Activated naive CD4-positive, alpha-beta T cell treated with anti-CD3 and anti-CD28 coated beads for 36 hours (primary cell): ENCODE results near the gene KRT3. TPM values are rescaled to one million over a fixed set of nuclear protein-coding genes. Genes with fewer than 3 reads are reported as not detected.

Experiments used
- CTCF ChIA-PET: fragments of 350-600 bp; sonication (Branson Sonifier 250); formaldehyde crosslinking; loops from one replicate; lab custom pipeline; 2021; ENCODE audit warnings: antibody characterized with exemption; lab: Charles Lee
- DNase-seq: peaks from one replicate; pipeline ENCODE4 v3.0.0-alpha.2; 2020
- H3K27ac Mint-ChIP-seq: one replicate; pipeline ENCODE4 v1.8.0; 2021; ENCODE audit warnings: mild to moderate bottlenecking, mixed read lengths
- H3K27me3 Mint-ChIP-seq: one replicate; pipeline ENCODE4 v1.8.0; 2021; ENCODE audit warnings: low read depth, mixed read lengths
- H3K36me3 Mint-ChIP-seq: one replicate; pipeline ENCODE4 v1.8.0; 2021; ENCODE audit warnings: low read depth, mixed read lengths
- H3K4me1 Mint-ChIP-seq: one replicate; pipeline ENCODE4 v1.8.0; 2021; ENCODE audit warnings: low read depth, mixed read lengths
- H3K4me3 Mint-ChIP-seq: one replicate; pipeline ENCODE4 v1.8.0; 2021; ENCODE audit warnings: mild to moderate bottlenecking, moderate library complexity, mixed read lengths
- H3K9me3 Mint-ChIP-seq: one replicate; pipeline ENCODE4 v1.8.0; 2021; ENCODE audit warnings: mixed read lengths
- intact Hi-C: fragments of 100-400 bp; cut with micrococcal nuclease; formaldehyde crosslinking; loops from one replicate; pipeline ENCODE4 v1.15.1; 2023
- total RNA-seq, 2 experiments: library from RNA; stranded (reverse); gene quantifications; one replicate each; pipeline ENCODE4 v1.2.3, GENCODE V29; 2021

Gene KRT3
- total RNA-seq, 2 experiments from 2014 or later: not detected

GRCh38 chr12:52833922-52834726 lies 38.2 kb upstream of the KRT3 start, which contains the start of gene KRT79:
TSS of gene KRT79 (minus strand) at chr12:52834311. CDS start at chr12:52834260, 51 bp downstream.
- no peak within 1 kb of the TSS for H3K27ac Mint-ChIP-seq

GRCh38 chr12:52832985-52833905 lies 37.3 kb upstream of the KRT3 start:
- no peak overlapping the region for H3K4me3 Mint-ChIP-seq
- H3K9me3 Mint-ChIP-seq: no peaks in the 10 kb centered on the region
- DNase-seq: no peak
- no peaks in the 10 kb centered on the region for H3K36me3 Mint-ChIP-seq
- H3K4me1 Mint-ChIP-seq: peaks cover 28% of the 10 kb centered on the region
- CTCF ChIA-PET: no interaction called here
- intact Hi-C loops: no loop called here
- no peak overlapping the region for H3K27ac Mint-ChIP-seq
- no peaks in the 10 kb centered on the region for H3K27me3 Mint-ChIP-seq

More at GRCh38 chr12:52833922-52834726, 38.2 kb upstream of the KRT3 start, which contains the start of gene KRT79:
- Mint-ChIP-seq H3K27me3 (no peaks in the 10 kb centered on the region), H3K4me1 (peaks cover 23% of the 10 kb centered on the region), H3K36me3 (no peaks in the 10 kb centered on the region), H3K4me3 (no peak within 1 kb of the TSS), H3K9me3 (no peaks in the 10 kb centered on the region)
- no peak for DNase-seq
- CTCF ChIA-PET: no interaction called here
- intact Hi-C loops: no loop called here

DNA sequence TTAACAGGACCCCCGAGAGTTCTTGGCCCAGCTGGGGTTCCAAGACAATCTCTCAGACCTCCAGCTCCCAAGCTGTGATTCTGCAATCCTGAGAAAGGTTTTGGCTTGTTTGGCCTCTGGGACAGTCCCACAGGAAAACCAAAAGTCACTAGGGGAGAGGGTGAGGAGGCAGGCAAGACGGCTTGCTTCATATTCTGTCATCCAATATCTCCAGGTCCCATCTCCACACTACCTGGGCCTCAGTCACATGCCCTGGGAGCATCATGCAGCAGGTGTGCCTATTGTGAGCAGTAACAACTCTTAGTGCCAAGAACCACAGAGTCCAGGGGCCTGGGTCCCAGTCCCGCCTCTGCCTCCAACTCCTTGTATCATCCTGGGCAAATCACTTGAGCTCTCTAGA lies 36.5 kb upstream of the KRT3 start:
- no peak for DNase-seq
- H3K9me3 Mint-ChIP-seq: no peaks in the 10 kb centered on the region
- no peak overlapping the region for H3K27ac Mint-ChIP-seq
- no peaks in the 10 kb centered on the region for H3K27me3 Mint-ChIP-seq
- CTCF ChIA-PET: interaction anchor here (0.6 to 1.9 kb wide), 4 partner anchors 52 to 1605 kb away, joined by 3 to 7 read pairs (median 4); no protein-coding TSS in a partner anchor
- intact Hi-C loops: no loop called here
- H3K4me3 Mint-ChIP-seq: no peak overlapping the region
- H3K36me3 Mint-ChIP-seq: no peaks in the 10 kb centered on the region
- H3K4me1 Mint-ChIP-seq: peaks cover 26% of the 10 kb centered on the region

- no peak for DNase-seq
- Mint-ChIP-seq H3K36me3 (no peaks in the 10 kb centered on the region), H3K27me3 (no peaks in the 10 kb centered on the region), H3K4me3 (no peak overlapping the region), H3K4me1 (peaks cover 18% of the 10 kb centered on the region), H3K27ac (no peak overlapping the region), H3K9me3 (no peaks in the 10 kb centered on the region)
- CTCF ChIA-PET: interaction anchor here (0.7 to 1.9 kb wide), 4 partner anchors 40 to 249 kb away, joined by 3 to 7 read pairs (median 4); no protein-coding TSS in a partner anchor
- intact Hi-C loops: no loop called here
These were observed 35.3 kb upstream of the KRT3 start for GRCh38 chr12:52831251-52831650.

DNA sequence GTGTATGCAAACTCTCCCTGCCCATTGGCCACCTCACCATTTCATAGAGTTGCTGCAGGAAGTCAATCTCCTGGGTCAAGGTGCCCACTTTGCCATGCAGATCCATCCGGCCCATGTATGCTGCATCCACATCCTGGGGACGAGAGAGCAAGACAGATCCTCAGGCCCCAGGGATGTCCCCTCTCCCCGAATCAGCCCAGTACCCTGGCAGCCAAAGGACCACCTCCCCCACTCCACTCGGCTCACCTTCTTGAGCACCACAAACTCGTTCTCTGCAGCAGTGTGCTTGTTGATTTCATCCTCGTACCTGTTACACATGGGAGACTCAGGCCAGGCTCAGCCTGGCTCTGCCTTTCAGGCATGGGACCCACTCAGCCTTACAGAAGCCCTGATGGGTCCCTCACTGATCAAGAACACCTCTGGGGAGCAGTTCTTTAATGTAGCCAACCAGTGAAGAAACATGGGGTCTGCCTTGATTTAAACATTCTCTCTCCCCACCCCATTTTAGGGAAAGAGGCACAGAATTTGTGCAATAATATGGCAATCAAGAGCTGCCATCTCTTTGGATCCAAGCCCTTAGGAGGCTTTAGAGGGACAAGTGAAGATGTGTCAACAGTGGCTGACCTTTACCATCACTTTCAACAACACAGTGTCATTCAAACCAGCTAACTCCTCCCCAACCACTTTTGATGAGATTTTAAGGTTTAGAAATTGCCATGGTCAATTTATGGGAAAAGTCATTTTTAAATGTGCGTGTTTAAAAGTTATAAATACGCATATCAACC lies 34.3 kb upstream of the KRT3 start:
- Mint-ChIP-seq H3K4me3 (no peak overlapping the region), H3K4me1 (peaks cover 7% of the 10 kb centered on the region), H3K27me3 (no peaks in the 10 kb centered on the region), H3K9me3 (no peaks in the 10 kb centered on the region), H3K27ac (no peak overlapping the region), H3K36me3 (no peaks in the 10 kb centered on the region)
- CTCF ChIA-PET: interaction anchor here (1.0 kb wide), 1 partner anchor 41 kb away, joined by 4 read pairs; no protein-coding TSS in a partner anchor
- intact Hi-C loops: no loop called here
- no peak for DNase-seq

DNA sequence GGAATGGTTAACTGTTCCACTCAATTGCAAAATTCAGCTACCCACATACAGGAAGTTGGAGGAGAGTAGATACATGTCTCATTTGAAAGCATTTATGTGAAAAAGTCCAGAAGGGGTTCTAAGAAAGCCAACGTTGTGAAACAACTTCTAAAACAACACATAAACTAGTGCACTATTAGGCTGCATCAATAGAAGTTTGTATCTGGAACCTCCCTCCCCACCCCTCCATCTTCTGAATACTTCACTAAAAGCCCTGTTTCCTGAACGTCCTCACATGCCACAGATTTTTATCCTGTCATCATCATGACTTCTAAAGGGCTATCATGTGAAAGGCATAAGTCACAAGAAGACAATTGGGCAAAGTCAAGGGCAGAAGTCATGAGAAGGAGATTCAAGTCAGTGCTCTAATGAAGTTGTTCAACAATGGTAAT lies 32.7 kb upstream of the KRT3 start:
- H3K27me3 Mint-ChIP-seq: no peaks in the 10 kb centered on the region
- intact Hi-C loops: no loop called here
- CTCF ChIA-PET: interaction anchor here (0.6 to 1.3 kb wide), 3 partner anchors 45 to 324 kb away, joined by 3 to 5 read pairs (median 4); no protein-coding TSS in a partner anchor
- H3K4me3 Mint-ChIP-seq: no peak overlapping the region
- H3K36me3 Mint-ChIP-seq: no peaks in the 10 kb centered on the region
- H3K9me3 Mint-ChIP-seq: no peaks in the 10 kb centered on the region
- peaks cover 7% of the 10 kb centered on the region for H3K4me1 Mint-ChIP-seq
- DNase-seq: no peak
- no peak overlapping the region for H3K27ac Mint-ChIP-seq

- intact Hi-C loops: no loop called here
- DNase-seq: no peak
- Mint-ChIP-seq H3K27ac (no peak overlapping the region), H3K36me3 (no peaks in the 10 kb centered on the region), H3K4me3 (no peak overlapping the region), H3K4me1 (peaks cover 7% of the 10 kb centered on the region), H3K9me3 (no peaks in the 10 kb centered on the region), H3K27me3 (no peaks in the 10 kb centered on the region)
- CTCF ChIA-PET: interaction anchor here (0.6 to 1.3 kb wide), 3 partner anchors 45 to 324 kb away, joined by 3 to 5 read pairs (median 4); no protein-coding TSS in a partner anchor
These were observed 32.2 kb upstream of the KRT3 start for GRCh38 chr12:52828156-52828555.

DNA sequence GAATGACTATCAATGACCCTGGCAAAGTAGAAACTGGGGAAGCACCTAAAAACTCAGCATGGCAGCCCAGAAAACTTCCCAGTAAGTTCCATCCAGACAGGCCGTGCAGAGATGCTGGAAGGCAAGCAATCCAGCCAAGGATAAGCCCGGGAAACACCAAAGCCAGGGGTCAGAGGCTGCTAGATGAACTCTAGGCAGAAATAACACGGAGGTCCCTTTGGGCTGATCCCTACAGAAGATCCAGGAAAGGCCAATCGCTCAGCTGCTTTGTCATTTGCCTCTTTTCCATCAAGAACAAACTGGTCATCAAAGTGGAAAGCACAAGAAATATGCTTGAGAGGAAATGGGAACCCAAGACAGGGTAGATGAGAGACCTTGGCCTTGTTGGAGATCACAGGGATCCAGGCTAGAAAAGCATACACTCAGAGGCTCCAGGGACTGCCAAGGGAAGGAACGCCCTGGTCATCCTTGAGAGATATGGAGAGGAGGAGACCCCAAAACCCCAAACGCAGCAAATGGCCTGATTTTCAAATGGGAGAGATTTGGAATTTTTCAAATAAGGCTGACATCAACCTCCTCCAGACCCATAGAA lies 31.7 kb upstream of the KRT3 start:
- Mint-ChIP-seq H3K27me3 (no peaks in the 10 kb centered on the region), H3K36me3 (no peaks in the 10 kb centered on the region), H3K9me3 (no peaks in the 10 kb centered on the region), H3K27ac (no peak overlapping the region), H3K4me1 (peaks cover 7% of the 10 kb centered on the region), H3K4me3 (no peak overlapping the region)
- intact Hi-C loops: no loop called here
- no peak for DNase-seq
- CTCF ChIA-PET: interaction anchor here (1.3 kb wide), 1 partner anchor 58 kb away, joined by 5 read pairs; no protein-coding TSS in a partner anchor

DNA sequence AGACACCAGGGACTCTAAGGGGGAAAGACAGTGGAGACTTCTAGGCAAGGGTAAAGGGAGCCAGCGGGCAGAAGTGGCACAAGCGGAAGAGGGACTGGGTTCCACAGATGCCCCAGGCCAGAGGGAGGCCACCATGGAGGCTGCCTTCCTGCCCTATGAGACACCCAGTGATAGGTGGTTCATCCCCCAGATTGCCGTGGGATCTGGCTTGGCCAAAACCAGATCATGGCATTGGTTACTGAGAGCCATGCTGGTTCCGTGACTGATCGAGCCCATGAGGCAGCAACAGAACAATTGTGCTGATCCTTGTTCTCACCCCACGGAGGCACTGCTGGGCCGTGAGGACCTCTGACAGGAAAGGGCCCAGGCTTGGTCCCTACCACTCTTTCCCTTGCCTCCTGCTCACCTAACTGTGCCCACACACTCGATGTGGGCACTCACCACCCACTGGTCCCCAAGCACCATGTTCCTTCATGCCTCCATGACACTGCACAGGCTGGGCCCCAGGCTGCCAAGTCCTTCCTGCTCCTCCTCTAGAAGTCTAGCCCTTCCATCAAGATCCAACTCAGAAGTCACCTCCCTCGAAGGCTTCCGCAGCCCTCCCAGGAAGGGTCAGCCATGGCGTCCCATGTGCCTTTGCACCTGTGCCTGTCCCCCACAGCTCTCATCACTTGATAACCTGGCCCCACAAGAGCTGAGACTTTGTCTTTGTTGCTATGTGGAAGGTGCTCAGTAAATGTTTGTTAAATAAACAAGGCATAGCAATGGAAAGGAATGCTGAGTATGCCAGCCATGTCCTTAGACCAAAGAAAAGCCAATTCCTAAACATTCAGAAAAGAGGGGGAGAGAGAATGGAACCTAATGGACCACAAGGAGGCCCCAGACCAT lies 30.9 kb upstream of the KRT3 start:
- H3K4me3 Mint-ChIP-seq: no peak overlapping the region
- no peak for DNase-seq
- H3K27me3 Mint-ChIP-seq: no peaks in the 10 kb centered on the region
- intact Hi-C loops: no loop called here
- H3K4me1 Mint-ChIP-seq: peaks cover 7% of the 10 kb centered on the region
- H3K27ac Mint-ChIP-seq: no peak overlapping the region
- CTCF ChIA-PET: interaction anchor here (0.7 kb wide), 1 partner anchor 240 kb away, joined by 3 read pairs; no protein-coding TSS in a partner anchor
- H3K9me3 Mint-ChIP-seq: no peaks in the 10 kb centered on the region
- no peaks in the 10 kb centered on the region for H3K36me3 Mint-ChIP-seq

GRCh38 chr12:52825961-52826360 lies 30.0 kb upstream of the KRT3 start:
- no peaks in the 10 kb centered on the region for H3K36me3 Mint-ChIP-seq
- H3K9me3 Mint-ChIP-seq: no peaks in the 10 kb centered on the region
- CTCF ChIA-PET: interaction anchor here (0.7 kb wide), 1 partner anchor 241 kb away, joined by 3 read pairs; no protein-coding TSS in a partner anchor
- peaks cover 7% of the 10 kb centered on the region for H3K4me1 Mint-ChIP-seq
- intact Hi-C loops: no loop called here
- DNase-seq: no peak
- no peak overlapping the region for H3K27ac Mint-ChIP-seq
- H3K4me3 Mint-ChIP-seq: no peak overlapping the region
- no peaks in the 10 kb centered on the region for H3K27me3 Mint-ChIP-seq
